Kidney tubule cell (primary cell): ENCODE data around the gene MAST2.
"Not testable (repeated sequence)": the region's sequence is repeated elsewhere in the genome, so short reads cannot be mapped to it uniquely, and the experiment has no call there.

Experiments
- DNase-seq: peaks from one replicate; pipeline ENCODE4 v3.0.0-alpha.2; 2018; ENCODE audit warnings: low spot score

Gene MAST2

GRCh38 chr1:45938029-45938428 is 134.6 kb downstream of the MAST2 start:
- DNase-seq: no peak

GRCh38 chr1:45942411-45942810 is 139.0 kb downstream of the MAST2 start:
- no peak for DNase-seq

- DNase-seq: no peak
Observed at GRCh38 chr1:45943185-45943584, 139.8 kb downstream of the MAST2 start.

- DNase-seq: peak; percentile 28
Observed at GRCh38 chr1:45945426-45945825, 142.0 kb downstream of the MAST2 start.

- not testable (repeated sequence) for DNase-seq
Observed at GRCh38 chr1:45949462-45949861, 146.1 kb downstream of the MAST2 start.

GRCh38 chr1:45952072-45952471 is 148.7 kb downstream of the MAST2 start:
- DNase-seq: no peak

GRCh38 chr1:45953934-45954847 is 150.8 kb downstream of the MAST2 start:
- DNase-seq: peak; percentile 86

- DNase-seq: no peak
Observed at GRCh38 chr1:45957684-45958083, 154.3 kb downstream of the MAST2 start.

GRCh38 chr1:45958317-45958716 is 154.9 kb downstream of the MAST2 start:
- DNase-seq: no peak

- DNase-seq: no peak
Observed at GRCh38 chr1:45960930-45961715, 157.7 kb downstream of the MAST2 start.

GRCh38 chr1:45961936-45962335 is 158.5 kb downstream of the MAST2 start:
- DNase-seq: not testable (repeated sequence)

GRCh38 chr1:45968941-45969666 is 165.7 kb downstream of the MAST2 start:
- no peak for DNase-seq

- no peak for DNase-seq
Observed at GRCh38 chr1:45969866-45970265, 166.5 kb downstream of the MAST2 start.

- no peak for DNase-seq
Observed at GRCh38 chr1:45971335-45971734, 167.9 kb downstream of the MAST2 start.

GRCh38 chr1:45971922-45972531 is 168.6 kb downstream of the MAST2 start:
- no peak for DNase-seq

- no peak for DNase-seq
Observed at GRCh38 chr1:45972621-45973020, 169.2 kb downstream of the MAST2 start.

- DNase-seq: no peak
Observed at GRCh38 chr1:45973121-45973520, 169.7 kb downstream of the MAST2 start.

- DNase-seq: peak; percentile 82
Observed at GRCh38 chr1:45974541-45975269, 171.3 kb downstream of the MAST2 start.

- DNase-seq: no peak
Observed at GRCh38 chr1:45976623-45977022, 173.2 kb downstream of the MAST2 start.

- DNase-seq: peak; percentile 59
Observed at GRCh38 chr1:45979074-45979777, 175.8 kb downstream of the MAST2 start.

- DNase-seq: peak; percentile 29
Observed at GRCh38 chr1:45979778-45980176, 176.4 kb downstream of the MAST2 start.
